ENCODE measurements around the gene RASGEF1B. TPM values are rescaled to one million over a fixed set of nuclear protein-coding genes. Genes with fewer than 3 reads are reported as not detected.
A peak's percentile ranks its signal among the peaks of the same experiment; 100 is the strongest.

Gene RASGEF1B
- total and polyA plus RNA-seq, 7 experiments from 2014 or later = 1.1 to 82.5 (median 11.4) TPM

DNA sequence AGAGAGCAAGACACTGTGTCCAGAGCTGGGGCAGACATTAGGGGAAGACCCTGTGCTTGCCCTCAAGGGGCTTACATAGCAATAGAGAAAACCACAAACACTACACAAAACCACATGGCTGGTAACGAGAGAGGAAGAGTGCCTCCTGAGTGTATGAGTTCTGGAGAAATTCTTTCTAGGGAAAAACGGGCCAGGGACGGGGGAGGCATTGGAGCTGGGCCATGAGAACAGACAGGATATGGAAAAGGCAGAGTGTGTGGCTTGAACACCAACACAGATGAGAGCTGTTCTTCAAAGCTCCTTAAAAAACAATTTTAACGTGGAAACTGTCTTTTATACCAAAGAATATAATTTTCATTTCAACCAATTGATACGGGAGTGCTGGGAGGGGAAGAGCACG, 42.7 kb downstream of the RASGEF1B start:
- H3K4me1 Mint-ChIP-seq = peaks cover 0 to 6% (median 3%) of the 10 kb centered on the region in 7 donors
- H3K27ac ChIP-seq (ENCODE audit: low read depth, low read length) = no peak overlapping the region
- POLR2A ChIA-PET = interaction anchor here (0.6 kb wide), 1 partner anchor 8 kb away, joined by 3 read pairs; no protein-coding TSS in a partner anchor
- no peaks in the 10 kb centered on the region for H3K27me3 Mint-ChIP-seq
- no peak for ATAC-seq
- no peak overlapping the region for H3K4me3 ChIP-seq (ENCODE audit: low read length)
- H3K27me3 ChIP-seq (ENCODE audit: control insufficient read depth in 2 of 2, insufficient read depth in 2 of 2, low read length in 2 of 2) = no peaks in the 10 kb centered on the region
- peaks cover 3 to 64% (median 20%) of the 10 kb centered on the region in 5 donors for H3K36me3 Mint-ChIP-seq
- no peak for DNase-seq
- no peaks in the 10 kb centered on the region for H3K9me3 ChIP-seq (ENCODE audit: control insufficient read depth in 2 of 3, low read length in 3 of 3)
- H3K9me3 Mint-ChIP-seq = no peaks in the 10 kb centered on the region
- H3K4me1 ChIP-seq (ENCODE audit: control insufficient read depth in 2 of 2, insufficient read depth in 2 of 2, low read length in 2 of 2) = no peaks in the 10 kb centered on the region
- intact Hi-C loops (cut with micrococcal nuclease) = no loop called here
- H3K4me3 Mint-ChIP-seq = no peak overlapping the region
- peaks cover 4 to 35% (median 9%) of the 10 kb centered on the region in 3 experiments for H3K36me3 ChIP-seq (ENCODE audit: control insufficient read depth in 2 of 3, insufficient read depth in 3 of 3, low read length in 3 of 3)
- no peak overlapping the region for H3K27ac Mint-ChIP-seq
- CTCF ChIA-PET = no interaction called here

DNA sequence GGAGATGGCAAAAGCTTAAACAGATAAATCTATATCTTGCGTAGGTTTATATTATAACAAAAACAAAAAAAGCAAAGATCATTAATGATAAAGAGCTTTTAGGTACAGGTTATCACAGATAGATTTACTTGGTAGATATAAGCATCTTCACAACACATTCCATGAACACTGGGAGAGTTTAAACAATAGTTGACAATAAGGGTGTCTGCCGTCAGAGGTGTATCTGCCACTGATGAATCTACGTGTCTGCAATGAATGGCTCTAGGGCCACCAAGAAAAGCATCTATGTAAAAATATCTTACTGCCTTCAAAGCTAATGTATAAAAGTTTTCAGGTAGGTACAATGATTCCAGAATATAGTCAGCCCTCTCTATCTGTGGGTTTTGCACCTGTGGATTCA, 43.7 kb downstream of the RASGEF1B start:
- Histone ChIP-seq H3K4me3 (ENCODE audit: low read length) (no peak overlapping the region), H3K27ac (ENCODE audit: low read depth, low read length) (no peak overlapping the region), H3K4me1 (ENCODE audit: control insufficient read depth in 2 of 2, insufficient read depth in 2 of 2, low read length in 2 of 2) (no peaks in the 10 kb centered on the region), H3K27me3 (ENCODE audit: control insufficient read depth in 2 of 2, insufficient read depth in 2 of 2, low read length in 2 of 2) (no peaks in the 10 kb centered on the region), H3K9me3 (ENCODE audit: control insufficient read depth in 2 of 3, low read length in 3 of 3) (no peaks in the 10 kb centered on the region), H3K36me3 (ENCODE audit: control insufficient read depth in 2 of 3, insufficient read depth in 3 of 3, low read length in 3 of 3) (peaks cover 0 to 32% (median 9%) of the 10 kb centered on the region in 3 experiments)
- intact Hi-C loops (cut with micrococcal nuclease) = no loop called here
- Mint-ChIP-seq H3K36me3 (peaks cover 3 to 55% (median 20%) of the 10 kb centered on the region in 5 donors), H3K27me3 (no peaks in the 10 kb centered on the region), H3K27ac (no peak overlapping the region), H3K4me3 (no peak overlapping the region), H3K9me3 (no peaks in the 10 kb centered on the region), H3K4me1 (peaks cover 0 to 4% (median 1%) of the 10 kb centered on the region in 7 donors)
- CTCF ChIA-PET = interaction anchor here (0.6 to 1.1 kb wide), 2 partner anchors 9 to 935 kb away, joined by 4 read pairs; no protein-coding TSS in a partner anchor
- ATAC-seq = no peak
- DNase-seq = no peak
- POLR2A ChIA-PET = no interaction called here

DNA sequence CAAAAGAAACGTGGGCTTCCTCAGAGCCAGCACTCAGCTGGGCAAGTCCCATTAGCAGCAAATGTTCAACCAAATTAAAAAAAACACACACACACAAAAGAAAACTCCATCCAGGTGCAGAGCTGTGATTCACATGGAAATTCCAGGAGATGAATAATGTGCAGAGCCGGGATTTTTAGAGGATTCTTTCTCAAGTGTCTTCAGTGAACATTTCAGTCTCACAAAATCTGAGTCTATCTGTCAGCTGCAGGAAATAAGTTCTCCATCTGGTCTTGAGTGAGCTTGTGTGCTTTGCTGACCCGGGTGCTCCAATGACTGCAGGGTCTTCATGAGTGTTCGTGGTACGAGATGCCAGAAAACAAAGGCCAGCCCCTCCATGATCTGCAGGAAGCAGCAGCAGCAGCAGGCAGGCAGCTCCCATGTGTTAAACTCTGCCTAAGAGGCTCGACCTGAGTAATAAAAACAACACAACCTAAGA, 44.3 kb downstream of the RASGEF1B start:
- CTCF ChIA-PET = interaction anchor here (0.6 to 1.1 kb wide), 2 partner anchors 9 to 935 kb away, joined by 4 read pairs; no protein-coding TSS in a partner anchor
- Mint-ChIP-seq H3K4me1 (peaks cover 0 to 3% (median 0%) of the 10 kb centered on the region in 7 donors), H3K9me3 (no peaks in the 10 kb centered on the region), H3K27me3 (no peaks in the 10 kb centered on the region), H3K27ac (no peak overlapping the region), H3K36me3 (peaks cover 3 to 50% (median 19%) of the 10 kb centered on the region in 5 donors), H3K4me3 (no peak overlapping the region)
- no peak for ATAC-seq
- Histone ChIP-seq H3K9me3 (ENCODE audit: control insufficient read depth in 2 of 3, low read length in 3 of 3) (no peaks in the 10 kb centered on the region), H3K27me3 (ENCODE audit: control insufficient read depth in 2 of 2, insufficient read depth in 2 of 2, low read length in 2 of 2) (no peaks in the 10 kb centered on the region), H3K4me3 (ENCODE audit: low read length) (no peak overlapping the region), H3K36me3 (ENCODE audit: control insufficient read depth in 2 of 3, insufficient read depth in 3 of 3, low read length in 3 of 3) (peaks cover 0 to 30% (median 8%) of the 10 kb centered on the region in 3 experiments), H3K27ac (ENCODE audit: low read depth, low read length) (no peak overlapping the region), H3K4me1 (ENCODE audit: control insufficient read depth in 2 of 2, insufficient read depth in 2 of 2, low read length in 2 of 2) (no peaks in the 10 kb centered on the region)
- intact Hi-C loops (cut with micrococcal nuclease) = no loop called here
- no peak for DNase-seq
- POLR2A ChIA-PET = interaction anchor here (0.6 kb wide), 1 partner anchor 27 kb away, joined by 3 read pairs; no protein-coding TSS in a partner anchor

DNA sequence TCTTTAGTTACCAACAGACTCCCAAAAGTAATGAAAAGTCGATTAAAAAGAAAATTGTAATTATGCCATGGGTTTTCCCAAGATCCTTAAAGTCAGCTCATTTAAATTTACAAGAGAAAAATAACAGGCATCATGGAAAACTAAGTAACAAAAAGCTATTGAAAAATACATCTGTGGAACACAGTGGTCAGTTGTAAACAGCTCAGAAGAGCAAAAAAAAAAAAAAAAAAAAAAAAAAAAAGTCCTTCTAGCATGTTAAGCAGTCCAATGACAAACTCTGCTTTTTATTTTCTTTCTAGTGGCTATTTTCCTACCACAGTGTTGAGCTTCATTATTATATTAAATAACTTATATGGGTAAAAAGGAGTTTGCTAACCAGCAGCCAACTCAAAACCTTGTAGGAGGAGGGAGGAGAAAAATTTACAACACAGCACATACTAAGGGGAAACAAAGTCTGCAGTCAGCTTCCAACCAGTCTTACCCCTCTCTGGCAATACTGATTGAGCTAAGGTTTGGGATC, 44.9 kb downstream of the RASGEF1B start:
- no peak overlapping the region for H3K4me3 Mint-ChIP-seq
- no peaks in the 10 kb centered on the region for H3K27me3 Mint-ChIP-seq
- peaks cover 0 to 4% (median 0%) of the 10 kb centered on the region in 7 donors for H3K4me1 Mint-ChIP-seq
- intact Hi-C loops (cut with micrococcal nuclease) = no loop called here
- H3K4me3 ChIP-seq (ENCODE audit: low read length) = no peak overlapping the region
- POLR2A ChIA-PET = interaction anchor here (0.6 kb wide), 1 partner anchor 28 kb away, joined by 3 read pairs; no protein-coding TSS in a partner anchor
- DNase-seq (no peak), ATAC-seq (no peak)
- CTCF ChIA-PET = no interaction called here
- H3K9me3 ChIP-seq (ENCODE audit: control insufficient read depth in 2 of 3, low read length in 3 of 3) = no peaks in the 10 kb centered on the region
- no peaks in the 10 kb centered on the region for H3K4me1 ChIP-seq (ENCODE audit: control insufficient read depth in 2 of 2, insufficient read depth in 2 of 2, low read length in 2 of 2)
- H3K36me3 Mint-ChIP-seq = peaks cover 3 to 45% (median 13%) of the 10 kb centered on the region in 5 donors
- no peaks in the 10 kb centered on the region for H3K27me3 ChIP-seq (ENCODE audit: control insufficient read depth in 2 of 2, insufficient read depth in 2 of 2, low read length in 2 of 2)
- no peaks in the 10 kb centered on the region for H3K9me3 Mint-ChIP-seq
- no peak overlapping the region for H3K27ac ChIP-seq (ENCODE audit: low read depth, low read length)
- peaks cover 0 to 25% (median 2%) of the 10 kb centered on the region in 3 experiments for H3K36me3 ChIP-seq (ENCODE audit: control insufficient read depth in 2 of 3, insufficient read depth in 3 of 3, low read length in 3 of 3)
- peak overlapping the region in 1 of 9 donors; percentile 31 for H3K27ac Mint-ChIP-seq

DNA sequence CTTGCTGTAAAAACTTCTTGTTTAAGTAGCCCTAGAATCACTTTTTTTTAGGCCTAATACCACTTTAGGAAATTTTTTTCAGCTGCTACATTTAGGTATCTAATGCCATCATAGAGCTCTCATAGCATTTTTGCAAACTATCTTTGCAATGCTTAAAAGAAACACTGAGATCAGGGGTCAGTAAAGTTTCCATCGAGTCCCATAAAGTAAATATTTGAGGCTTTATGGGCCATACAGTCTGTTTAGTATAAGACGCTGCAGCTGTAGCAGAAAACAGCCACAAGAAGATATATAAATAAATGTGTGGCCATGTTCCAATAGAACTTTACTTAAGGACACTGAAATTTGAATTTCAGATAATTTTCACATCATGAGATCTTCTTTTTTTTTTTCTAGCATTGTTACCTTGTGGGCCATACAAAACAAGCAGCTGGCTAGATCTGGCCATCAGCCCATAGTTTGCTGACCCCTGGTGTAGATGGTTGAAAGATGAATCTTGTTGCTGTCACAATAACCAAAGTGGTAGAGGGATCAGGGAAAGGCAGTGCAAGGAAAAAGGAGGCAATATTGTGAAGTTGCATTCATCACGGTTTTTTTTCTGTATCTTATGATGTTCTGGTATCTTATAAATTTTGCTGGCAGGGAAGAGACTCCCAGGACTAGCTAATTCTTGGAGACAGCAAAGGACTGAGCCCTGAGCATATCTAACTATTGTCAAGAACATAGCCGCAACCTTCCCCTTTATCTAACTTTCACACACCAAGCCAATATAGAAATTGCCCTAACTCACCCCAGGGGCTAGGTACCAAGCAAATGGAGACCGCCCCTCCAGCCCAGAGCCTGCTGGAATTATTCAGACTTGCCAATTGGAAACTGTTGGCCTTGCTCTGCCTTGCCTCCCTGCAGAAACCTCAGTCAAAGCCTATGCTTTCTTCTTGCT, 46.6 kb downstream of the RASGEF1B start:
- Histone ChIP-seq H3K4me1 (ENCODE audit: control insufficient read depth in 2 of 2, insufficient read depth in 2 of 2, low read length in 2 of 2) (no peaks in the 10 kb centered on the region), H3K9me3 (ENCODE audit: control insufficient read depth in 2 of 3, low read length in 3 of 3) (no peaks in the 10 kb centered on the region), H3K4me3 (ENCODE audit: low read length) (no peak overlapping the region), H3K27ac (ENCODE audit: low read depth, low read length) (no peak overlapping the region), H3K27me3 (ENCODE audit: control insufficient read depth in 2 of 2, insufficient read depth in 2 of 2, low read length in 2 of 2) (no peaks in the 10 kb centered on the region), H3K36me3 (ENCODE audit: control insufficient read depth in 2 of 3, insufficient read depth in 3 of 3, low read length in 3 of 3) (peaks cover 0 to 18% (median 0%) of the 10 kb centered on the region in 3 experiments)
- no peaks in the 10 kb centered on the region for H3K9me3 Mint-ChIP-seq
- CTCF ChIA-PET = interaction anchor here (0.6 kb wide), 1 partner anchor 71 kb away, joined by 3 read pairs; no protein-coding TSS in a partner anchor
- peak overlapping the region in 3 of 9 donors; percentile 5 to 51 (median 23) for H3K27ac Mint-ChIP-seq
- H3K4me1 Mint-ChIP-seq = peaks cover 0 to 6% (median 0%) of the 10 kb centered on the region in 7 donors
- intact Hi-C loops (cut with micrococcal nuclease) = no loop called here
- no peaks in the 10 kb centered on the region for H3K27me3 Mint-ChIP-seq
- ATAC-seq (no peak), DNase-seq (no peak)
- H3K4me3 Mint-ChIP-seq = no peak overlapping the region
- peaks cover 3 to 34% (median 9%) of the 10 kb centered on the region in 5 donors for H3K36me3 Mint-ChIP-seq
- POLR2A ChIA-PET = no interaction called here

DNA sequence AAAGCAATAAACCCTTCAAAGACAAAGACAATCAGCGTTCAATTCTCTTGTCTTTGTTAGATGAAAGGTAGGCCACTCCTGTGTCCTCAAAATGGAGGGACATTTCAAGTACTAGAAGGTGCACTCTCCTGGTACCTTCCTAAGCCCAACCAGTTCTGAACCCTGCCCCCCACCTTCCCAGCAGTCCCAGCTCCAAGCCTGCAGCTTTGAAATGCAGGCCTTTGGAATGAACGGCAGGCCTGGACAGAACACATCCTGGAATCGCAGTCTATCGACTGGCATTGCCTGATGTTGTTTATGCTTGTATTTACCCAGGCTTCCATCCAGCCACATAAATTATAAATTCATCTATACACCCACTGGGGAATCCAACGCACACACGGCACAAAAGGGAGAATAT, 47.4 kb downstream of the RASGEF1B start:
- Histone ChIP-seq H3K36me3 (ENCODE audit: control insufficient read depth in 2 of 3, insufficient read depth in 3 of 3, low read length in 3 of 3) (peaks cover 0 to 13% (median 0%) of the 10 kb centered on the region in 3 experiments), H3K9me3 (ENCODE audit: control insufficient read depth in 2 of 3, low read length in 3 of 3) (no peaks in the 10 kb centered on the region), H3K27ac (ENCODE audit: low read depth, low read length) (no peak overlapping the region), H3K4me1 (ENCODE audit: control insufficient read depth in 2 of 2, insufficient read depth in 2 of 2, low read length in 2 of 2) (no peaks in the 10 kb centered on the region), H3K4me3 (ENCODE audit: low read length) (no peak overlapping the region), H3K27me3 (ENCODE audit: control insufficient read depth in 2 of 2, insufficient read depth in 2 of 2, low read length in 2 of 2) (no peaks in the 10 kb centered on the region)
- ChIA-PET CTCF (interaction anchor here (0.6 kb wide), 1 partner anchor 72 kb away, joined by 3 read pairs; no protein-coding TSS in a partner anchor), POLR2A (no interaction called here)
- ATAC-seq (no peak), DNase-seq (no peak)
- H3K4me3 Mint-ChIP-seq = no peak overlapping the region
- H3K4me1 Mint-ChIP-seq = peaks cover 0 to 6% (median 0%) of the 10 kb centered on the region in 7 donors
- intact Hi-C loops (cut with micrococcal nuclease) = no loop called here
- H3K27ac Mint-ChIP-seq = no peak overlapping the region
- H3K36me3 Mint-ChIP-seq = peaks cover 0 to 29% (median 9%) of the 10 kb centered on the region in 5 donors
- no peaks in the 10 kb centered on the region for H3K9me3 Mint-ChIP-seq
- H3K27me3 Mint-ChIP-seq = no peaks in the 10 kb centered on the region

All from naive thymus-derived CD4-positive, alpha-beta T cell (primary cell).